Kidney (tissue), 14 donors: ENCODE measurements around the gene KAT2B. TPM values are rescaled to one million over a fixed set of nuclear protein-coding genes. Genes with fewer than 3 reads are reported as not detected.

Experiments used
- DNase-seq, 5 donors: peaks; one replicate each; pipeline ENCODE4 v3.0.0-alpha.2; 2013 to 2020
- FAIRE-seq: peaks from 2 replicates; lab custom pipeline; 2012; peaks lifted over from hg19 to GRCh38; lab: Jason Lieb, UNC
- H3K27ac ChIP-seq, 2 donors: one replicate each; pipeline ENCODE4 v1.7.0; 2013; ENCODE audit warnings: low read depth in 2 of 2, low read length in 2 of 2, inconsistent platforms in 1 of 2
- H3K27me3 ChIP-seq: one replicate; pipeline ENCODE4 v1.7.1; 2013; ENCODE audit warnings: low read length, inconsistent platforms; ENCODE audit not compliant: control insufficient read depth, insufficient read depth
- H3K36me3 ChIP-seq, 3 donors: one replicate each; pipeline versions ENCODE4 v1.7.0 to v1.7.1; 2013; ENCODE audit warnings: low read length in 3 of 3, control low read depth in 1 of 3, inconsistent platforms in 1 of 3; ENCODE audit not compliant: insufficient read depth in 3 of 3, control insufficient read depth in 2 of 3
- H3K4me1 ChIP-seq, 3 donors: one replicate each; pipeline versions ENCODE4 v1.7.0 to v1.7.1; 2013; ENCODE audit warnings: low read length in 3 of 3, inconsistent platforms in 1 of 3, low read depth in 1 of 3; ENCODE audit not compliant: control insufficient read depth in 2 of 3, insufficient read depth in 2 of 3
- H3K4me3 ChIP-seq, 3 donors: one replicate each; pipeline versions ENCODE4 v1.7.0 to v1.8.1; 2013; ENCODE audit warnings: low read length in 3 of 3, control low read depth in 1 of 3, inconsistent platforms in 1 of 3
- H3K9ac ChIP-seq, 3 donors: one replicate each; pipeline versions ENCODE4 v1.7.0 to v1.7.1; 2013; ENCODE audit warnings: low read length in 3 of 3, control low read depth in 1 of 3, inconsistent platforms in 1 of 3
- H3K9me3 ChIP-seq, 3 donors: one replicate each; pipeline versions ENCODE4 v1.7.0 to v1.7.1; 2013; ENCODE audit warnings: low read length in 3 of 3, control low read depth in 1 of 3, inconsistent platforms in 1 of 3; ENCODE audit not compliant: control insufficient read depth in 2 of 3, insufficient read depth in 1 of 3
- intact Hi-C: fragments of 100-400 bp; cut with DNase I; formaldehyde crosslinking; loops from one replicate; pipeline ENCODE4 v1.11.1; 2022
- polyA plus RNA-seq: library from polyadenylated mRNA; stranded (reverse); fragments of 350-450 nt; fragmentation: Illumina TruSeq; extraction: RNeasy Lipid Tissue Mini Kit (QIAGEN cat#74804); gene quantifications from one replicate; pipeline ENCODE4 v1.2.3, GENCODE V29; 2014; ENCODE audit warnings: low read depth, low replicate concordance; ENCODE audit not compliant: insufficient read depth
- total RNA-seq: library from RNA; stranded (reverse); fragmentation: NEBNext Ultra II Directional; extraction: Animal tissue kit (Norgen Biotek cat#: 25700); gene quantifications from one replicate; pipeline ENCODE4 v1.2.1, GENCODE V29; 2021
- TF ChIP-seq, protein P1 (sequence below): IDR thresholded peaks from 3 replicates; pipeline ENCODE4 v1.5.1; 2012; ENCODE audit warnings: mild to moderate bottlenecking, moderate library complexity, borderline replicate concordance; ENCODE audit not compliant: insufficient read depth; ENCODE audit errors: extremely low read depth
- donor health status: control.
- donor health status: control.
- donor health status: control.
- donor health status: control.
- donor health status: control.
- donor health status: DM: yes; HTN: yes; CAD: no.
- donor health status: Normal renal cell carcinoma (clear cell type).

KAT2B gene
- total and polyA plus RNA-seq, 2 donors from 2014 or later: 9.5 to 30.1 TPM

- Histone ChIP-seq H3K4me3 (no peak overlapping the region), H3K27ac (no peak overlapping the region), H3K36me3 (no peaks in the 10 kb centered on the region), H3K4me1 (peaks cover 0 to 5% (median 0%) of the 10 kb centered on the region in 3 donors), H3K9ac (no peak overlapping the region), H3K27me3 (no peaks in the 10 kb centered on the region), H3K9me3 (no peaks in the 10 kb centered on the region)
- FAIRE-seq (no peak), DNase-seq (no peak)
- intact Hi-C loops: no loop called here
- TF ChIP-seq, protein P1, sequence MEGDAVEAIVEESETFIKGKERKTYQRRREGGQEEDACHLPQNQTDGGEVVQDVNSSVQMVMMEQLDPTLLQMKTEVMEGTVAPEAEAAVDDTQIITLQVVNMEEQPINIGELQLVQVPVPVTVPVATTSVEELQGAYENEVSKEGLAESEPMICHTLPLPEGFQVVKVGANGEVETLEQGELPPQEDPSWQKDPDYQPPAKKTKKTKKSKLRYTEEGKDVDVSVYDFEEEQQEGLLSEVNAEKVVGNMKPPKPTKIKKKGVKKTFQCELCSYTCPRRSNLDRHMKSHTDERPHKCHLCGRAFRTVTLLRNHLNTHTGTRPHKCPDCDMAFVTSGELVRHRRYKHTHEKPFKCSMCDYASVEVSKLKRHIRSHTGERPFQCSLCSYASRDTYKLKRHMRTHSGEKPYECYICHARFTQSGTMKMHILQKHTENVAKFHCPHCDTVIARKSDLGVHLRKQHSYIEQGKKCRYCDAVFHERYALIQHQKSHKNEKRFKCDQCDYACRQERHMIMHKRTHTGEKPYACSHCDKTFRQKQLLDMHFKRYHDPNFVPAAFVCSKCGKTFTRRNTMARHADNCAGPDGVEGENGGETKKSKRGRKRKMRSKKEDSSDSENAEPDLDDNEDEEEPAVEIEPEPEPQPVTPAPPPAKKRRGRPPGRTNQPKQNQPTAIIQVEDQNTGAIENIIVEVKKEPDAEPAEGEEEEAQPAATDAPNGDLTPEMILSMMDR: no peak
These were observed 22.8 kb downstream of the KAT2B start for GRCh38 chr3:20062996-20063395.

DNA sequence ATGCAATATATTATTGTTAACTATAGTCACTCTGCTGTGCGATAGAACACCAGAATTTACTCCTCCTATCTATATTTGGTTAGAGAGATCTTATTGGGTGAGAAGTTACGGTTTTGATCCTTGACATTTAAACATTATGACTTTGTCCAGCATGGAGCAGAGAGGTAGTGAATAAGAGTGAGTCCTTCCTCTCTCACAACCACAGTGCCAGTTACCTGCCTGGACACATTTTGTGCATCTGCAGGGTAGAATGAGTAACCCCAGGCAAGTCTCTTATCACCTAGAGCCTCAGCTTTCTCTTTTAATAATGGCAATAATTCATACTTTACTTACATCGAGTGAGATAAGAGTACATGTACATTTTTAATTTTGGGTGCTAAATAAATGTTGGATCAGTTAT lies 24.1 kb downstream of the KAT2B start:
- Histone ChIP-seq H3K27ac (no peak overlapping the region), H3K4me1 (peaks cover 0 to 5% (median 0%) of the 10 kb centered on the region in 3 donors), H3K9me3 (no peaks in the 10 kb centered on the region), H3K36me3 (no peaks in the 10 kb centered on the region), H3K4me3 (no peak overlapping the region), H3K9ac (no peak overlapping the region), H3K27me3 (no peaks in the 10 kb centered on the region)
- intact Hi-C loops: no loop called here
- DNase-seq: no peak
- TF ChIP-seq, protein P1: no peak
- no peak for FAIRE-seq

GRCh38 chr3:20064796-20065564 lies 24.7 kb downstream of the KAT2B start:
- H3K36me3 ChIP-seq: no peaks in the 10 kb centered on the region
- intact Hi-C loops: no loop called here
- no peak overlapping the region for H3K27ac ChIP-seq
- no peak for FAIRE-seq
- peaks cover 0 to 5% (median 0%) of the 10 kb centered on the region in 3 donors for H3K4me1 ChIP-seq
- no peak overlapping the region for H3K4me3 ChIP-seq
- H3K27me3 ChIP-seq: no peaks in the 10 kb centered on the region
- H3K9me3 ChIP-seq: no peaks in the 10 kb centered on the region
- TF ChIP-seq, protein P1: no peak
- no peak overlapping the region for H3K9ac ChIP-seq
- no peak for DNase-seq
